Ascending aorta (tissue), 2 donors: ENCODE results near the gene TRIOBP. TPM values are rescaled to one million over a fixed set of nuclear protein-coding genes. Genes with fewer than 3 reads are reported as not detected.
A peak's percentile ranks its signal among the peaks of the same experiment; 100 is the strongest.
"Not testable (repeated sequence)": the region's sequence is repeated elsewhere in the genome, so short reads cannot be mapped to it uniquely, and the experiment has no call there.

ENCODE experiments used
- DNase-seq, 2 donors: peaks; one replicate each; pipeline ENCODE4 v3.0.0-alpha.2; 2019; ENCODE audit warnings: low spot score in 2 of 2
- H3K27ac ChIP-seq, 2 donors: fragments of 200-600 bp; sonication (generic); one replicate each; pipeline ENCODE4 v1.5.1; 2016 to 2017; ENCODE audit warnings: mild to moderate bottlenecking in 1 of 2
- H3K27me3 ChIP-seq: fragments of 200-600 bp; sonication (generic); one replicate; pipeline ENCODE4 v1.5.1; 2017
- H3K36me3 ChIP-seq, 2 donors: fragments of 200-600 bp; sonication (generic); one replicate each; pipeline ENCODE4 v1.5.1; 2016
- H3K4me1 ChIP-seq, 2 donors: fragments of 200-600 bp; sonication (generic); one replicate each; pipeline ENCODE4 v1.5.1; 2016 to 2017; ENCODE audit warnings: mild to moderate bottlenecking in 1 of 2
- H3K4me3 ChIP-seq, 2 donors: fragments of 200-600 bp; sonication (generic); one replicate each; pipeline ENCODE4 v1.5.1; 2016 to 2017; ENCODE audit warnings: mild to moderate bottlenecking in 1 of 2
- H3K9me3 ChIP-seq, 2 donors: fragments of 200-600 bp; sonication (generic); one replicate each; pipeline ENCODE4 v1.5.1; 2016
- CTCF ChIP-seq, 3 experiments: fragments of 200-600 bp in 2 of 3; fragments of 450-650 bp in 1 of 3; sonication (generic) in 2 of 3; IDR thresholded peaks; one replicate each; pipeline ENCODE4 v1.5.1; 2016 to 2019; ENCODE audit warnings: antibody characterized with exemption in 3 of 3, mild to moderate bottlenecking in 1 of 3, moderate library complexity in 1 of 3
- intact Hi-C: fragments of 100-400 bp; cut with DNase I; formaldehyde crosslinking; loops from one replicate; pipeline ENCODE4 v1.15.1; 2023
- total RNA-seq: library from RNA; depleted of rRNA; stranded (reverse); fragments of >200 nt; gene quantifications from one replicate; pipeline ENCODE4 v1.1.0, GENCODE V29; 2016

TRIOBP gene
- total RNA-seq, 1 donor from 2014 or later = 253 TPM

- H3K36me3 ChIP-seq = no peaks in the 10 kb centered on the region
- no peak overlapping the region for H3K27ac ChIP-seq
- no peak overlapping the region for H3K4me3 ChIP-seq
- no peak for TF ChIP-seq CTCF (IDR thresholded peaks at IDR 0.05)
- H3K27me3 ChIP-seq = no peaks in the 10 kb centered on the region
- H3K4me1 ChIP-seq = peaks cover 11% of the 10 kb centered on the region in 2 donors
- H3K9me3 ChIP-seq = no peaks in the 10 kb centered on the region
- intact Hi-C loops = no loop called here
- DNase-seq = no peak
Observed at GRCh38 chr22:37655252-37655563, 41.6 kb upstream of the TRIOBP start.

- DNase-seq, H3K27ac ChIP-seq, intact Hi-C loops, H3K4me3 ChIP-seq, H3K36me3 ChIP-seq, H3K27me3 ChIP-seq, H3K9me3 ChIP-seq: not testable (repeated sequence)
- H3K4me1 ChIP-seq = peaks cover 11 to 24% of the 10 kb centered on the region in 2 donors
Observed at GRCh38 chr22:37656583-37656982, 40.3 kb upstream of the TRIOBP start.

GRCh38 chr22:37657590-37658132, 39.2 kb upstream of the TRIOBP start:
- peak overlapping the region; percentile 56 to 64 for H3K4me3 ChIP-seq
- peaks cover 11 to 29% of the 10 kb centered on the region in 2 donors for H3K4me1 ChIP-seq
- no peak for TF ChIP-seq CTCF (IDR thresholded peaks at IDR 0.05)
- H3K27me3 ChIP-seq = no peaks in the 10 kb centered on the region
- intact Hi-C loops = loop anchor here (1.0 kb wide), 1 partner anchor 18 kb away; the partner anchor contains the start of gene LGALS1
- DNase-seq = no peak
- H3K36me3 ChIP-seq = no peaks in the 10 kb centered on the region
- no peaks in the 10 kb centered on the region for H3K9me3 ChIP-seq
- H3K27ac ChIP-seq = peak overlapping the region; percentile 76 to 86

- peak within 1 kb of the TSS; percentile 72 to 87 for H3K4me3 ChIP-seq
- H3K4me1 ChIP-seq = peaks cover 11 to 29% of the 10 kb centered on the region in 2 donors
- no peaks in the 10 kb centered on the region for H3K9me3 ChIP-seq
- peak within 1 kb of the TSS; percentile 76 to 86 for H3K27ac ChIP-seq
- H3K27me3 ChIP-seq = no peaks in the 10 kb centered on the region
- intact Hi-C loops = loop anchor here (1.0 kb wide), 1 partner anchor 17 kb away; the partner anchor contains the start of gene LGALS1
- TF ChIP-seq CTCF (IDR thresholded peaks at IDR 0.05) = no peak
- DNase-seq = peak; percentile 96 to 100
- H3K36me3 ChIP-seq = no peaks in the 10 kb centered on the region
Observed at GRCh38 chr22:37658133-37659065, 38.4 kb upstream of the TRIOBP start, which contains the start of gene PDXP. PDXP (plus strand) TSS chr22:37658723; CDS start chr22:37658783, 60 bp downstream.

GRCh38 chr22:37659066-37659896, 37.6 kb upstream of the TRIOBP start:
- DNase-seq = no peak
- H3K4me3 ChIP-seq = peak overlapping the region; percentile 72 to 87
- no peaks in the 10 kb centered on the region for H3K36me3 ChIP-seq
- no peak overlapping the region for H3K27ac ChIP-seq
- H3K9me3 ChIP-seq = no peaks in the 10 kb centered on the region
- H3K27me3 ChIP-seq = no peaks in the 10 kb centered on the region
- H3K4me1 ChIP-seq = peaks cover 11 to 29% of the 10 kb centered on the region in 2 donors
- no peak for TF ChIP-seq CTCF (IDR thresholded peaks at IDR 0.05)
- intact Hi-C loops = no loop called here
